ENCODE data around the gene P2RY2. TPM values are rescaled to one million over a fixed set of nuclear protein-coding genes. Genes with fewer than 3 reads are reported as not detected.

P2RY2 gene
- polyA plus RNA-seq, 2 donors = 17.8 to 26.0 TPM

- Histone ChIP-seq H3K27ac (ENCODE audit: low read depth in 2 of 2, low read length in 1 of 2) (peak overlapping the region; percentile 94 to 95), H3K4me1 (ENCODE audit: control insufficient read depth in 2 of 2, insufficient read depth in 2 of 2, low read length in 1 of 2) (peaks cover 3 to 14% of the 10 kb centered on the region in 2 donors), H3K27me3 (ENCODE audit: control insufficient read depth in 1 of 2, insufficient read depth in 2 of 2, low read length in 2 of 2) (no peaks in the 10 kb centered on the region), H3K4me3 (ENCODE audit: low read depth in 1 of 2, low read length in 2 of 2) (no peak overlapping the region), H3K9me3 (ENCODE audit: control insufficient read depth in 2 of 2, insufficient read depth in 1 of 2, low read depth in 1 of 2, low read length in 1 of 2) (no peaks in the 10 kb centered on the region), H3K36me3 (ENCODE audit: control insufficient read depth in 2 of 2, insufficient read depth in 2 of 2, low read length in 1 of 2) (no peaks in the 10 kb centered on the region)
- WGBS, 2 donors = 85 to 86% methylated on average over 8 of the region's 8 CpGs
Measured at GRCh38 chr11:73201888-73202780, 15.9 kb upstream of the P2RY2 start.

GRCh38 chr11:73203322-73203721 lies 14.8 kb upstream of the P2RY2 start:
- Histone ChIP-seq H3K9me3 (ENCODE audit: control insufficient read depth in 2 of 2, insufficient read depth in 1 of 2, low read depth in 1 of 2, low read length in 1 of 2) (no peaks in the 10 kb centered on the region), H3K27ac (ENCODE audit: low read depth in 2 of 2, low read length in 1 of 2) (no peak overlapping the region), H3K36me3 (ENCODE audit: control insufficient read depth in 2 of 2, insufficient read depth in 2 of 2, low read length in 1 of 2) (no peaks in the 10 kb centered on the region), H3K4me3 (ENCODE audit: low read depth in 1 of 2, low read length in 2 of 2) (no peak overlapping the region), H3K4me1 (ENCODE audit: control insufficient read depth in 2 of 2, insufficient read depth in 2 of 2, low read length in 1 of 2) (peaks cover 3 to 11% of the 10 kb centered on the region in 2 donors), H3K27me3 (ENCODE audit: control insufficient read depth in 1 of 2, insufficient read depth in 2 of 2, low read length in 2 of 2) (no peaks in the 10 kb centered on the region)
- 84 to 85% methylated on average over 6 of the region's 6 CpGs for WGBS, 2 donors

- Histone ChIP-seq H3K9me3 (ENCODE audit: control insufficient read depth in 2 of 2, insufficient read depth in 1 of 2, low read depth in 1 of 2, low read length in 1 of 2) (no peaks in the 10 kb centered on the region), H3K27me3 (ENCODE audit: control insufficient read depth in 1 of 2, insufficient read depth in 2 of 2, low read length in 2 of 2) (no peaks in the 10 kb centered on the region), H3K4me1 (ENCODE audit: control insufficient read depth in 2 of 2, insufficient read depth in 2 of 2, low read length in 1 of 2) (peaks cover 1 to 11% of the 10 kb centered on the region in 2 donors), H3K36me3 (ENCODE audit: control insufficient read depth in 2 of 2, insufficient read depth in 2 of 2, low read length in 1 of 2) (no peaks in the 10 kb centered on the region), H3K4me3 (ENCODE audit: low read depth in 1 of 2, low read length in 2 of 2) (no peak overlapping the region), H3K27ac (ENCODE audit: low read depth in 2 of 2, low read length in 1 of 2) (no peak overlapping the region)
- WGBS, 2 donors = 74 to 79% methylated on average over 4 of the region's 4 CpGs
Measured at GRCh38 chr11:73203790-73204189, 14.3 kb upstream of the P2RY2 start.

GRCh38 chr11:73204711-73205121 lies 13.4 kb upstream of the P2RY2 start:
- Histone ChIP-seq H3K9me3 (ENCODE audit: control insufficient read depth in 2 of 2, insufficient read depth in 1 of 2, low read depth in 1 of 2, low read length in 1 of 2) (no peaks in the 10 kb centered on the region), H3K36me3 (ENCODE audit: control insufficient read depth in 2 of 2, insufficient read depth in 2 of 2, low read length in 1 of 2) (no peaks in the 10 kb centered on the region), H3K27ac (ENCODE audit: low read depth in 2 of 2, low read length in 1 of 2) (no peak overlapping the region), H3K4me3 (ENCODE audit: low read depth in 1 of 2, low read length in 2 of 2) (no peak overlapping the region), H3K4me1 (ENCODE audit: control insufficient read depth in 2 of 2, insufficient read depth in 2 of 2, low read length in 1 of 2) (peaks cover 0 to 11% of the 10 kb centered on the region in 2 donors), H3K27me3 (ENCODE audit: control insufficient read depth in 1 of 2, insufficient read depth in 2 of 2, low read length in 2 of 2) (no peaks in the 10 kb centered on the region)
- 69 to 83% methylated on average over 8 of the region's 8 CpGs for WGBS, 2 donors

- no peak overlapping the region for H3K4me3 ChIP-seq (ENCODE audit: low read depth in 1 of 2, low read length in 2 of 2)
- peaks cover 0 to 11% of the 10 kb centered on the region in 2 donors for H3K4me1 ChIP-seq (ENCODE audit: control insufficient read depth in 2 of 2, insufficient read depth in 2 of 2, low read length in 1 of 2)
- H3K27ac ChIP-seq (ENCODE audit: low read depth in 2 of 2, low read length in 1 of 2) = no peak overlapping the region
- no peaks in the 10 kb centered on the region for H3K27me3 ChIP-seq (ENCODE audit: control insufficient read depth in 1 of 2, insufficient read depth in 2 of 2, low read length in 2 of 2)
- no peaks in the 10 kb centered on the region for H3K36me3 ChIP-seq (ENCODE audit: control insufficient read depth in 2 of 2, insufficient read depth in 2 of 2, low read length in 1 of 2)
- H3K9me3 ChIP-seq (ENCODE audit: control insufficient read depth in 2 of 2, insufficient read depth in 1 of 2, low read depth in 1 of 2, low read length in 1 of 2) = no peaks in the 10 kb centered on the region
- 78 to 85% methylated on average over 5 of the region's 5 CpGs for WGBS, 2 donors
Measured at GRCh38 chr11:73205661-73206343, 12.3 kb upstream of the P2RY2 start.

GRCh38 chr11:73206801-73207200 lies 11.3 kb upstream of the P2RY2 start:
- no peak overlapping the region for H3K27ac ChIP-seq (ENCODE audit: low read depth in 2 of 2, low read length in 1 of 2)
- no peak overlapping the region for H3K4me3 ChIP-seq (ENCODE audit: low read depth in 1 of 2, low read length in 2 of 2)
- no peaks in the 10 kb centered on the region for H3K9me3 ChIP-seq (ENCODE audit: control insufficient read depth in 2 of 2, insufficient read depth in 1 of 2, low read depth in 1 of 2, low read length in 1 of 2)
- H3K27me3 ChIP-seq (ENCODE audit: control insufficient read depth in 1 of 2, insufficient read depth in 2 of 2, low read length in 2 of 2) = no peaks in the 10 kb centered on the region
- no peaks in the 10 kb centered on the region for H3K36me3 ChIP-seq (ENCODE audit: control insufficient read depth in 2 of 2, insufficient read depth in 2 of 2, low read length in 1 of 2)
- 66 to 80% methylated on average over 2 of the region's 2 CpGs for WGBS, 2 donors
- peaks cover 0 to 5% of the 10 kb centered on the region in 2 donors for H3K4me1 ChIP-seq (ENCODE audit: control insufficient read depth in 2 of 2, insufficient read depth in 2 of 2, low read length in 1 of 2)

- H3K36me3 ChIP-seq (ENCODE audit: control insufficient read depth in 2 of 2, insufficient read depth in 2 of 2, low read length in 1 of 2) = no peaks in the 10 kb centered on the region
- H3K4me1 ChIP-seq (ENCODE audit: control insufficient read depth in 2 of 2, insufficient read depth in 2 of 2, low read length in 1 of 2) = peaks cover 0 to 3% of the 10 kb centered on the region in 2 donors
- H3K4me3 ChIP-seq (ENCODE audit: low read depth in 1 of 2, low read length in 2 of 2) = no peak overlapping the region
- no peaks in the 10 kb centered on the region for H3K27me3 ChIP-seq (ENCODE audit: control insufficient read depth in 1 of 2, insufficient read depth in 2 of 2, low read length in 2 of 2)
- no peak overlapping the region for H3K27ac ChIP-seq (ENCODE audit: low read depth in 2 of 2, low read length in 1 of 2)
- 97 to 99% methylated on average over 2 of the region's 2 CpGs for WGBS, 2 donors
- H3K9me3 ChIP-seq (ENCODE audit: control insufficient read depth in 2 of 2, insufficient read depth in 1 of 2, low read depth in 1 of 2, low read length in 1 of 2) = no peaks in the 10 kb centered on the region
Measured at GRCh38 chr11:73209892-73210291, 8.2 kb upstream of the P2RY2 start.

GRCh38 chr11:73210916-73211667 lies 7.0 kb upstream of the P2RY2 start:
- no peaks in the 10 kb centered on the region for H3K27me3 ChIP-seq (ENCODE audit: control insufficient read depth in 1 of 2, insufficient read depth in 2 of 2, low read length in 2 of 2)
- H3K27ac ChIP-seq (ENCODE audit: low read depth in 2 of 2, low read length in 1 of 2) = no peak overlapping the region
- H3K4me3 ChIP-seq (ENCODE audit: low read depth in 1 of 2, low read length in 2 of 2) = no peak overlapping the region
- WGBS, 2 donors = 83% methylated on average over 4 of the region's 4 CpGs
- no peaks in the 10 kb centered on the region for H3K9me3 ChIP-seq (ENCODE audit: control insufficient read depth in 2 of 2, insufficient read depth in 1 of 2, low read depth in 1 of 2, low read length in 1 of 2)
- peaks cover 3% of the 10 kb centered on the region in 2 donors for H3K4me1 ChIP-seq (ENCODE audit: control insufficient read depth in 2 of 2, insufficient read depth in 2 of 2, low read length in 1 of 2)
- no peaks in the 10 kb centered on the region for H3K36me3 ChIP-seq (ENCODE audit: control insufficient read depth in 2 of 2, insufficient read depth in 2 of 2, low read length in 1 of 2)
